Tibial artery (tissue), 4 donors: Measurements from ENCODE around the gene BMF.

Experiments
- DNase-seq, 2 donors: peaks; one replicate each; pipeline ENCODE4 v3.0.0-alpha.2; 2019
- H3K27ac ChIP-seq, 2 donors: fragments of 200-600 bp; sonication (generic) in 1 of 2; 1 replicate in 1 of 2; 2 replicates in 1 of 2; pipeline ENCODE4 v1.5.1; 2018 to 2019; ENCODE audit warnings: mild to moderate bottlenecking in 1 of 2
- H3K27me3 ChIP-seq, 2 donors: fragments of 200-600 bp; sonication (generic) in 1 of 2; one replicate each; pipeline versions ENCODE4 v1.5.1 to v1.6.0; 2016 to 2019
- H3K36me3 ChIP-seq, 3 donors: fragments of 200-600 bp; sonication (generic) in 2 of 3; one replicate each; pipeline ENCODE4 v1.5.1; 2016 to 2019; ENCODE audit warnings: mild to moderate bottlenecking in 2 of 3
- H3K4me1 ChIP-seq, 4 donors: fragments of 200-600 bp; sonication (generic) in 2 of 4; 1 replicate in 3 of 4; 2 replicates in 1 of 4; pipeline ENCODE4 v1.5.1; 2016 to 2019
- H3K4me3 ChIP-seq, 2 donors: fragments of 200-600 bp; sonication (generic) in 1 of 2; 1 replicate in 1 of 2; 2 replicates in 1 of 2; pipeline ENCODE4 v1.5.1; 2018 to 2019; ENCODE audit warnings: mild to moderate bottlenecking in 2 of 2
- H3K9me3 ChIP-seq, 3 donors: fragments of 200-600 bp; sonication (generic) in 1 of 3; one replicate each; pipeline ENCODE4 v1.5.1; 2016 to 2019
- intact Hi-C: fragments of 100-400 bp; cut with DNase I; formaldehyde crosslinking; loops from one replicate; pipeline ENCODE4 v1.15.0; 2023; ENCODE audit warnings: low total_unique reads
- TF ChIP-seq, protein P1 (sequence below), 2 experiments: fragments of 200-600 bp in 1 of 2; fragments of 450-650 bp in 1 of 2; IDR thresholded peaks; one replicate each; pipeline ENCODE4 v1.5.1; 2017 to 2019; ENCODE audit warnings: antibody characterized with exemption in 2 of 2, mild to moderate bottlenecking in 1 of 2, moderate library complexity in 1 of 2

Gene BMF

DNA sequence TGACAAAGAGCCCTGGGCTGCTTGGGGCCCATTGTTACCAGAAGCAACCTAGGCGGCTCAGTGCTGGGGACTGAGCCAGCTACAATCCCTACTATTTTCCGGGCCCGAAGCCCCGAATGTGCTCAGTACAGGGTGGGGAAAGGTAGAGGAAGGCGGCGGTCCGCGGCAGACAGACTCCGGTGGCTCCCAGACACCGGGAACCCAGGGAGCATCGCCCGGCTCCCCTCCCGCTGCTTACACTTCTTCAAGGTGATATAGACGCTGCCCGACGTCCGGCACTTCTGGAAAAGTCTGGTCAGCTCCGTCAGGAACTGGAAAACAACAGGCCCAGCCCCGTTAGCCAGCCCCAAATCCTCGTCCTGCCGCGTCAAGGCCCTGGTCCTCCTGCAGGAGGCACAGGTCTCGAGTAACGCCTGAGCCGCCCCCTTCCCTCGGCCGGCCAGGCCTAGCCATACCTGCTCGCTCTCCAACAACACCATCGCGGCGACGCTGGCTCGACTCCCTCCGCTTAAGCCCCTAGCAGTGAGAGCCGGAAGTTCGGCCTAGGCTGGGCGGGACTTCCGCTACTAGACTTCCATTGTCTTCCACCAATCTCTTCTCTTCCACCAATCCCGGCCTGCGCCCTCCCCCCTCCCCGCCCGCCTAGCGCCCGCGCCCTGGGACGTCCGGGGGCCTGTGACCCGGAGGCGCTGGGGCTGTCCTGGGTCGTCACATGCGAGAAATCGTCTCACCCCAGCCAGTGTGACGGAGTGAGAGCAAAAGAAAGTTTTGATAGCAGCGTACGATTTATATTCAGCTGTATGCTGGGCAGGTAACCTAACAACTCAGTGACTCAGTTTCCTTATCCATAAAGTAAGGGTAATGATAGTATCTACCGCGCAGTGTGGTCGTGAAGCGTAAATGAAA is 69.8 kb downstream of the BMF start, which contains the start of gene SRP14:
SRP14 (minus strand) TSS at position 544 of the 906 bp plus-strand sequence; CDS start at position 479, 65 bp downstream.
- Histone ChIP-seq H3K36me3 (peaks cover 31 to 32% (median 31%) of the 10 kb centered on the region in 3 donors), H3K27ac (peak within 1 kb of the TSS; percentile 91 to 94), H3K4me1 (peaks cover 0 to 24% (median 6%) of the 10 kb centered on the region in 4 donors), H3K9me3 (no peaks in the 10 kb centered on the region), H3K27me3 (no peaks in the 10 kb centered on the region), H3K4me3 (peak within 1 kb of the TSS; percentile 80 to 82)
- DNase-seq: peak; percentile 96 to 97
- TF ChIP-seq, protein P1, sequence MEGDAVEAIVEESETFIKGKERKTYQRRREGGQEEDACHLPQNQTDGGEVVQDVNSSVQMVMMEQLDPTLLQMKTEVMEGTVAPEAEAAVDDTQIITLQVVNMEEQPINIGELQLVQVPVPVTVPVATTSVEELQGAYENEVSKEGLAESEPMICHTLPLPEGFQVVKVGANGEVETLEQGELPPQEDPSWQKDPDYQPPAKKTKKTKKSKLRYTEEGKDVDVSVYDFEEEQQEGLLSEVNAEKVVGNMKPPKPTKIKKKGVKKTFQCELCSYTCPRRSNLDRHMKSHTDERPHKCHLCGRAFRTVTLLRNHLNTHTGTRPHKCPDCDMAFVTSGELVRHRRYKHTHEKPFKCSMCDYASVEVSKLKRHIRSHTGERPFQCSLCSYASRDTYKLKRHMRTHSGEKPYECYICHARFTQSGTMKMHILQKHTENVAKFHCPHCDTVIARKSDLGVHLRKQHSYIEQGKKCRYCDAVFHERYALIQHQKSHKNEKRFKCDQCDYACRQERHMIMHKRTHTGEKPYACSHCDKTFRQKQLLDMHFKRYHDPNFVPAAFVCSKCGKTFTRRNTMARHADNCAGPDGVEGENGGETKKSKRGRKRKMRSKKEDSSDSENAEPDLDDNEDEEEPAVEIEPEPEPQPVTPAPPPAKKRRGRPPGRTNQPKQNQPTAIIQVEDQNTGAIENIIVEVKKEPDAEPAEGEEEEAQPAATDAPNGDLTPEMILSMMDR (IDR thresholded peaks at IDR 0.05): peak; percentile 19 to 47
- intact Hi-C loops: no loop called here

DNA sequence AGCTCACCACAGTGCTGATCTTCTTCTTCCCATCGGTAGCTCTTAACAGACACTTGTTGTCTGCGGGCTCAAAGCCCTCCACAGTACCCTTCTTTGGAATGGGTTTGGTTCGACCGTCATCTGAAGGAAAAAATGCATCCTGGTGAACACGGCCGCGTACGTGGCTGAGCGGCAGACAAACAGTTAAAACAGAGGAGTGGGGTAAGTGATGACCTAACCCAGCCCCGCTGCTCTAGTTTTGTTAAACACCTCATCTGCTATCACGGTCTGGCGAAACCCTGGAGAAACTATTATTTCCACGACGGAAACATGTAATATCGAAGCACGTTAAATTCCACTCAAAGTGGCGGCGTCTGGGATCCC is 70.4 kb downstream of the BMF start:
- DNase-seq: no peak
- intact Hi-C loops: no loop called here
- TF ChIP-seq, protein P1 (IDR thresholded peaks at IDR 0.05): no peak
- H3K27me3 ChIP-seq: no peaks in the 10 kb centered on the region
- peak overlapping the region; percentile 80 to 82 for H3K4me3 ChIP-seq
- H3K36me3 ChIP-seq: peaks cover 37 to 38% (median 37%) of the 10 kb centered on the region in 3 donors
- peaks cover 0 to 24% (median 6%) of the 10 kb centered on the region in 4 donors for H3K4me1 ChIP-seq
- peak overlapping the region; percentile 91 to 94 for H3K27ac ChIP-seq
- H3K9me3 ChIP-seq: no peaks in the 10 kb centered on the region
